Keratinocyte (primary cell): ENCODE measurements around the gene CLRN3. TPM values are rescaled to one million over a fixed set of nuclear protein-coding genes. Genes with fewer than 3 reads are reported as not detected.

Experiments
- DNase-seq: peaks from one replicate; pipeline ENCODE4 v3.0.0-alpha.2; 2011; ENCODE audit warnings: low read depth, missing footprints, low spot score
- FAIRE-seq: peaks from 2 replicates; lab custom pipeline; 2011; peaks lifted over from hg19 to GRCh38; lab: Jason Lieb, UNC
- H2AFZ ChIP-seq: 2 replicates; pipeline ENCODE4 v1.6.0; 2012; ENCODE audit warnings: low read length, control low read depth, inconsistent platforms; ENCODE audit not compliant: control insufficient read depth
- H3K27ac ChIP-seq: 2 replicates; pipeline ENCODE4 v1.5.1; 2011; ENCODE audit warnings: low read length; ENCODE audit not compliant: control insufficient read depth, insufficient read depth
- H3K27me3 ChIP-seq: 3 replicates; pipeline ENCODE4 v1.6.0; 2011; ENCODE audit warnings: low read length; ENCODE audit not compliant: control insufficient read depth, insufficient read depth; ENCODE audit errors: extremely low read depth
- H3K36me3 ChIP-seq, 2 experiments: 2 replicates in 1 of 2; 3 replicates in 1 of 2; pipeline ENCODE4 v1.5.1; 2011; ENCODE audit warnings: low read length in 2 of 2, mild to moderate bottlenecking in 1 of 2; ENCODE audit not compliant: control insufficient read depth in 2 of 2, insufficient read depth in 2 of 2; ENCODE audit errors: extremely low read depth in 1 of 2
- H3K4me1 ChIP-seq: 3 replicates; pipeline ENCODE4 v1.5.1; 2011; ENCODE audit warnings: low read length; ENCODE audit not compliant: control insufficient read depth, insufficient read depth; ENCODE audit errors: extremely low read depth
- H3K4me2 ChIP-seq: 3 replicates; pipeline ENCODE4 v1.6.0; 2011; ENCODE audit warnings: low read depth, low read length; ENCODE audit not compliant: control insufficient read depth, insufficient read depth; ENCODE audit errors: extremely low read depth
- H3K4me3 ChIP-seq, 3 experiments: fragments of 200-600 bp in 1 of 3; sonication (generic) in 1 of 3; 2 replicates in 2 of 3; 3 replicates in 1 of 3; pipeline ENCODE4 v1.5.1; 2011 to 2016; ENCODE audit warnings: low read length in 3 of 3, mild to moderate bottlenecking in 3 of 3, control low read depth in 2 of 3, inconsistent platforms in 1 of 3, low read depth in 1 of 3, mixed read lengths in 1 of 3, mixed run types in 1 of 3, moderate library complexity in 1 of 3; ENCODE audit not compliant: control insufficient read depth in 2 of 3, insufficient read depth in 2 of 3; ENCODE audit errors: extremely low read depth in 1 of 3
- H3K79me2 ChIP-seq: 2 replicates; pipeline ENCODE4 v1.6.0; 2012; ENCODE audit warnings: low read length; ENCODE audit not compliant: control insufficient read depth, insufficient read depth
- H3K9ac ChIP-seq: 3 replicates; pipeline ENCODE4 v1.6.0; 2011; ENCODE audit warnings: low read length; ENCODE audit not compliant: control insufficient read depth, insufficient read depth; ENCODE audit errors: extremely low read depth
- H3K9me1 ChIP-seq: 3 replicates; pipeline ENCODE4 v1.6.0; 2011; ENCODE audit warnings: low read length; ENCODE audit not compliant: control insufficient read depth, insufficient read depth; ENCODE audit errors: extremely low read depth
- H3K9me3 ChIP-seq: 2 replicates; pipeline ENCODE4 v1.5.1; 2012; ENCODE audit warnings: low read depth, low read length; ENCODE audit not compliant: control insufficient read depth
- H4K20me1 ChIP-seq: 3 replicates; pipeline ENCODE4 v1.6.0; 2011; ENCODE audit warnings: low read length; ENCODE audit not compliant: control insufficient read depth, insufficient read depth; ENCODE audit errors: extremely low read depth
- CTCF ChIP-seq, 3 experiments: IDR thresholded peaks in 1 of 3; conservative IDR thresholded peaks in 1 of 3; optimal IDR thresholded peaks in 1 of 3; 2 replicates in 2 of 3; 3 replicates in 1 of 3; pipeline versions ENCODE3 to v1.5.1; 2011; ENCODE audit warnings: low read length in 3 of 3, mild to moderate bottlenecking in 3 of 3, moderate library complexity in 2 of 3, control low read depth in 1 of 3, inconsistent platforms in 1 of 3; ENCODE audit not compliant: insufficient read depth in 2 of 3; ENCODE audit errors: extremely low read depth in 1 of 3
- EZH2 ChIP-seq: IDR thresholded peaks from one replicate; pipeline ENCODE4 v1.6.1; 2012; ENCODE audit warnings: inconsistent platforms, mild to moderate bottlenecking, low read length, moderate library complexity
- dilution Hi-C: fragments of 300-500 bp; cut with MboI; formaldehyde crosslinking; loops from one replicate; pipeline ENCODE4 v1.7.0; 2020; ENCODE audit warnings: low sequenced_read_pairs; ENCODE audit not compliant: extremely low pct_ligation_motif_present
- polyA plus RNA-seq, 5 experiments: library from polyadenylated mRNA; depleted of rRNA in 3 of 5; stranded (reverse) in 3 of 5; stranded (forward) in 1 of 5; unstranded in 1 of 5; fragments of >200 nt; gene quantifications; 1 replicate in 1 of 5; 2 replicates in 3 of 5; 3 replicates in 1 of 5; pipeline versions ENCODE4 v1.2.1 to v1.2.3, GENCODE V29; 2011 to 2012; ENCODE audit warnings: missing spikeins in 2 of 5, low read depth in 1 of 5, low replicate concordance in 1 of 5

CLRN3 gene
- polyA plus RNA-seq, 1 donor (not counting 4 experiments of a cell fraction or from before 2014, with no cell fraction given) = not detected

- Histone ChIP-seq H2AFZ (no peak overlapping the region), H3K9ac (no peak overlapping the region), H3K9me3 (no peaks in the 10 kb centered on the region), H3K27ac (no peak overlapping the region), H3K27me3 (no peaks in the 10 kb centered on the region), H3K79me2 (no peaks in the 10 kb centered on the region), H4K20me1 (no peaks in the 10 kb centered on the region), H3K9me1 (peaks cover 4% of the 10 kb centered on the region), H3K4me2 (no peak overlapping the region), H3K36me3 (no peaks in the 10 kb centered on the region), H3K4me1 (peaks cover 4% of the 10 kb centered on the region), H3K4me3 (no peak overlapping the region)
- TF ChIP-seq EZH2 = no peak
- FAIRE-seq = no peak
- dilution Hi-C loops = no loop called here
- DNase-seq = no peak
These were observed 40.0 kb upstream of the CLRN3 start for GRCh38 chr10:127932521-127933270.

DNA sequence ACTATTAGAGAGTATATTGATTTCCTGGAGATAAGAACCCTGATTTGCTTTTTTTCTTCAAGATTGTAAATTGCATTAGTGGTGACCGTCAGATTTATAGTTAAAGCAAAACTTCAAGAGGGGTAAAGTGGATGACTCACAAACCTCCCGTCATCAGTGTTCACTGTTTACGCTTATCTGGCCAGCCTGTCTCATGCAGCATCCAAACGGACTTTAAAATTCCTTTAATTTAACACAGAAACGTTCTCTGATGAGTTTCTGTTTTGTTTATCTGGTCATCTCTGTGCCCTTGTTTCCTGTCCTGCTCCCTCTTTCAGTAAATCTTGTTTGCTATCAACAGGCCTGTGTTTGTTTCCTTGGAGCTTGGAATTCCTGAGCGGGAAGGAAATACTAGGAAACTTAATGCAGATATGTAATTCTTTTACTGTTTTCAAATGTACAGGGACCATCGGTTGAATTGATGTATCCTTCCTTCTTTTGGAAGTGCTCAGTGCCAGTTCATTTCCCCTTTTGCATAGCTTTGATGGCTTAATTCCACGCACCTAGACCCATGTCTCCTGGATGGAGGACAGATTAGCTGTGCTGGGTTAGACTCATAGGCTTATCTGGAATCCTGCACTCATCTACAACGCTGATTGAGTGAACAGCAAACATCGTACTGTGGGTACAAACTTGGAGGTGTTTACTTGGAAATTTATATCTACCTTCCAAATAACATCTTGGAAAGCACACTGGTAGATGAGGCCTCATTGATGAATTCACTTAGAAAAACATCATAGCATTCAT, 35.5 kb upstream of the CLRN3 start:
- Histone ChIP-seq H2AFZ (no peak overlapping the region), H3K9me1 (no peaks in the 10 kb centered on the region), H3K27me3 (no peaks in the 10 kb centered on the region), H3K36me3 (no peaks in the 10 kb centered on the region), H3K9ac (no peak overlapping the region), H4K20me1 (no peaks in the 10 kb centered on the region), H3K79me2 (no peaks in the 10 kb centered on the region), H3K9me3 (no peaks in the 10 kb centered on the region), H3K27ac (no peak overlapping the region), H3K4me3 (no peak overlapping the region), H3K4me2 (no peak overlapping the region), H3K4me1 (no peaks in the 10 kb centered on the region)
- DNase-seq (no peak), FAIRE-seq (no peak)
- no peak for TF ChIP-seq EZH2
- dilution Hi-C loops = no loop called here

GRCh38 chr10:127926455-127926854, 33.7 kb upstream of the CLRN3 start:
- no peak overlapping the region for H3K27ac ChIP-seq
- no peaks in the 10 kb centered on the region for H3K9me1 ChIP-seq
- H4K20me1 ChIP-seq = no peaks in the 10 kb centered on the region
- H3K27me3 ChIP-seq = no peaks in the 10 kb centered on the region
- TF ChIP-seq CTCF (optimal IDR thresholded peaks at IDR 0.05 in 1 of 3, IDR thresholded peaks at IDR 0.05 in 1 of 3, conservative IDR thresholded peaks at IDR 0.05 in 1 of 3; ENCODE audit: extremely low read depth in 1 of 3, insufficient read depth in 2 of 3, low read length in 3 of 3) = no peak
- no peak for TF ChIP-seq EZH2
- H3K36me3 ChIP-seq = no peaks in the 10 kb centered on the region
- no peaks in the 10 kb centered on the region for H3K9me3 ChIP-seq
- no peaks in the 10 kb centered on the region for H3K4me1 ChIP-seq
- H3K4me3 ChIP-seq = no peak overlapping the region
- dilution Hi-C loops = no loop called here
- no peak overlapping the region for H2AFZ ChIP-seq
- H3K9ac ChIP-seq = no peak overlapping the region
- H3K79me2 ChIP-seq = no peaks in the 10 kb centered on the region
- no peak for DNase-seq
- no peak overlapping the region for H3K4me2 ChIP-seq
- FAIRE-seq = no peak
